GM12891 (cell line): Measurements from ENCODE around the gene NRXN2.

Experiments
- DNase-seq: peaks from one replicate; pipeline ENCODE4 v3.0.0; 2011; ENCODE audit warnings: low spot score; ENCODE audit not compliant: insufficient read length
- FAIRE-seq: peaks from 2 replicates; lab custom pipeline; 2011; peaks lifted over from hg19 to GRCh38; lab: Jason Lieb, UNC
- PAX5 ChIP-seq: IDR thresholded peaks from 2 replicates; pipeline ENCODE4 v1.6.1; 2011; ENCODE audit warnings: low read length, moderate library complexity, mild to moderate bottlenecking; ENCODE audit not compliant: insufficient read depth, severe bottlenecking
- POLR2A ChIP-seq: IDR thresholded peaks from 2 replicates; pipeline ENCODE4 v1.6.1; 2011; ENCODE audit warnings: low read depth, low read length, control low read depth
- POLR2AphosphoS5 ChIP-seq: IDR thresholded peaks from 2 replicates; pipeline ENCODE4 v1.6.1; 2011; ENCODE audit warnings: low read depth, low read length, control low read depth
- POU2F2 ChIP-seq: IDR thresholded peaks from 2 replicates; pipeline ENCODE4 v1.6.1; 2011; ENCODE audit warnings: low read depth, mild to moderate bottlenecking, control low read depth, low read length, moderate library complexity
- SPI1 ChIP-seq: IDR thresholded peaks from 2 replicates; pipeline ENCODE4 v1.6.1; 2011; ENCODE audit warnings: low read depth, low read length, control low read depth
- TAF1 ChIP-seq: IDR thresholded peaks from 2 replicates; pipeline ENCODE4 v1.6.1; 2011; ENCODE audit warnings: low read depth, low read length, control low read depth

The NRXN2 gene

DNA sequence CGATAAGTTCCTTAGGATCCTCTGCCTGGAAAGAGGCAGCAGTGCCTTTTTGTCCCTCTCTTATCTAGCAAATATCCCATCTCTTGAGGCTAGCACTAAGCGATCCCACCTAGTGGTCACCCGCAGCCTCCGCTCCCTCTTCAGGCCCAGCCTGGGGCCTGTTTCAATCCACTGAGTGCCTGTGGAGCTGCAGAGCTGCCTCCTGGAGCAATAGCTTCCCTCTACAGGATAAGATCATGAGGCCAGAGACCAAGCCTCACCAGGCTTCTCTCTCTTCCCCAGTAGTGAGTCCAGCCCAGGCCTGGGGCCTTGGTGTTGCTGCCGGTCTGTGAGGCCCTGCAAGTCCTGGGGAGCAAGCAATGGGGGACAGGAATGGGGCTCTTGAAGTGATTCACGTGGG, 66.1 kb downstream of the NRXN2 start:
- no peak for FAIRE-seq
- DNase-seq = no peak
- TF ChIP-seq POU2F2 = no peak

DNA sequence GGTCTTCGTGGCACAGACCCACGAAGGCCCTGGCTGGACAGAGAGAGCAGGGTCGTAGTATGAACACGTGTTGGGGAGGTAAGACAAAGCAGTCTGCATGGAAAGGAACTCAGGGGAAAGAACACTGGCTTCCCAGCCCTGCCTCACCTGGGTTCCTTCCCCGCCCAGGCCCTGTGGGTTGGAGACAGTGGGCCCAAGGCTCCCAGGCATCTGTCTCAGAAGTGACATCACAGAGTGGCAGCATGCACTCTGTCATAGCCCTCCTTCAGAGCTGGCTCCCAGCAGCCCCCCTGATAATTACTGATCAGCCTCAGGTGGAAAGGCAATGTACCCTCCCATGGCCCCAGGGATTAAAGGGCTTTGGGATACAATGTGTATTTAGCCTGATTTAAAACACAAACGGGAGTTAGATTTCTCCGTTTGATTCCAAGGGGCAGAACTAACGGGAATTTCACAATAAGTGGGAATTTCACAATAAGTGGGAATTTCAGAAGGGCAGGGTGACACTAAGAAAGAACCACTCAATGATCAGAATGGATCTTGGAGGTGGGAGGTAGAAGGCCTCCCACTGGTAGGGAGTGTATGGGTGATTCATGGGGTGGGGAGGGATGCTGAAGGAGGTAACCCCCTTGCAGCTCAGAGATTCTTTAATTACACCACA, 66.9 kb downstream of the NRXN2 start:
- DNase-seq = no peak
- TF ChIP-seq SPI1 (no peak), POLR2A (no peak)
- no peak for FAIRE-seq

- peak; percentile 61 for TF ChIP-seq SPI1
- no peak for TF ChIP-seq POU2F2
- FAIRE-seq (no peak), DNase-seq (no peak)
These were observed 67.9 kb downstream of the NRXN2 start for GRCh38 chr11:64654958-64655541.

DNA sequence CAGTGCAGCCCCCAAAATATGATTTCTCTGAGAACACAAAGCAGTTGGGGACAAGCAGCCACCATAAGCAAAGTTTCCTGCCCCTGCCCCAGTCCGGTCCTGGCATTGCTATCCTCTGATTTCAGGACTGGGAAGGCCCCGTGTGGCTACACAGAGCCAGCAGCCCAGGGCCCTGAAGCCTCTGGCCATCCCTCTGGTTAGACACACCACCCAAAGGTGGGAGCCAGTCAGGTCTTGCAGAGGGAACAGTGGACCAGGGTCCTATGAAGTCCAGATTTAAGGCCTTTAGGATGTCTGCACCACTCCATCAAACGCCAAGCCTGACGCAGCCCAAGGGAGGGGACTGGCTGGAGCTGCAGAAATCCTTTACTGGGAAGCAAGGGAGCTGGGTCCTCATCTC, 68.6 kb downstream of the NRXN2 start:
- TF ChIP-seq POLR2A = no peak
- no peak for TF ChIP-seq POU2F2
- no peak for TF ChIP-seq PAX5
- no peak for TF ChIP-seq TAF1
- TF ChIP-seq SPI1 = no peak
- no peak for TF ChIP-seq POLR2AphosphoS5
- DNase-seq = no peak
- FAIRE-seq = no peak

DNA sequence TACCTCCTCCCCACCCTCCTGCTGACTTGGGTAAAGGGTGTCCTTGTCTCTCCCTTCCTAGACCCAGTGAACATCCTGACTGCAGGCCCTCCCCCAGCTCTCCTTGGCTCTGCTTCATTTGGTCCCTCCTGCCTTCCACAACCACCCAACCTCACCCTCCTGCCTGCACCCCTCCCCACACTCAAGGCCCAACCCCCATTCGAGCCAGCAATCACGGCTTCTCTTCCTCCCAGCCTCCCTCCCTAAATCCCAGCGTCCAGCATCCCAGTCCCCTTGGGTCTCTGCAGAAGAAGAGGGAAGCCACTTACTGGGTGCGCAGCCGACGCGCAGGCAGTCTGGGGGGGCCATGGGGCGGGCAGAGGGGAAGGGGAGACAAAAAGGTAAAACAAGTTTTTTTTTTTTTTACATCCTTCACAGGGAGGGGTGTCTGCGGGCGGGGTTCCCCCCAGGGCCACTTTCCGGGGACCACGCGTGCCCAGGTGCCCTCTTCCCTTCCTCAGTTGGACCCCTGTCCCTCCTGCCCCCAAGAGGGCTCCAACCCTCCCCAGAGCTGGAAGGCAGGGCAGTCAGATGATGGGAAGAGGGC, 69.5 kb downstream of the NRXN2 start:
- DNase-seq (no peak), FAIRE-seq (no peak)
- TF ChIP-seq POLR2A (peak; percentile 45; the same call in 1 of the 2 replicates), TAF1 (no peak), POU2F2 (peak; percentile 44; the same call in 1 of the 2 replicates)

- TF ChIP-seq POLR2AphosphoS5 = no peak
- no peak for TF ChIP-seq POU2F2
- no peak for TF ChIP-seq POLR2A
- no peak for TF ChIP-seq SPI1
- TF ChIP-seq PAX5 = no peak
- no peak for TF ChIP-seq TAF1
- DNase-seq (peak; percentile 84), FAIRE-seq (peak; percentile 71)
These were observed 70.2 kb downstream of the NRXN2 start for GRCh38 chr11:64652586-64653387.

DNA sequence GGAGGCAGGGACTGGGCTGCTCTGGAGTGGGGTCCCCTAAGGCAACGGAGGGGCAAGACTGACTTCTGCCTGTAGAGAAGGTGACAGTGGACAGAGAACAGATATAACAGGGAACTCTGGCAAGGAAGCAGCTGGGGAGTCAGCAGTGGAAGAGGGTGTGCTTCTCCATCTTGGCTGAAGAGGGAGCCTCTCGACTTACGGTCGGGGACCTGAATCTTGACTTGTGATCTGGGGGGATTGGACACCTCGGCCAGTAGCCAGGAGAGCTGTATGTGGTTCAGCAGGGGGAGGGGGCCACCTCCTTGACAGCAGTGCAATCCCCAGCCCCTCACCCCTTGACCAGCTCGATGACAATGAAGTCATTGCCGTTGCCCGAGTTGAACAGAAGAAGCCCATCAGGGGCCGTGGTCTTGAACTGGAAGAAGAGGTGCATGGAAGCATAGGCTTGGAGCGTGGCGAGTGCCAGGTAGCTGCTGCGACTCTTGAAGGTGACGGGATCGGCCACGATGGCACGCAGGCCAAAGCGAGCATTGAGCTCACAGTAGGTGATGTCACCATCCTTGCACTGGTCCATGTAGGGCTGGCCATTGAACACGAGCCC, 72.0 kb downstream of the NRXN2 start:
- TF ChIP-seq TAF1 (no peak), POLR2AphosphoS5 (no peak), SPI1 (no peak), POLR2A (no peak), POU2F2 (no peak), PAX5 (no peak)
- DNase-seq = no peak
- FAIRE-seq = no peak

DNA sequence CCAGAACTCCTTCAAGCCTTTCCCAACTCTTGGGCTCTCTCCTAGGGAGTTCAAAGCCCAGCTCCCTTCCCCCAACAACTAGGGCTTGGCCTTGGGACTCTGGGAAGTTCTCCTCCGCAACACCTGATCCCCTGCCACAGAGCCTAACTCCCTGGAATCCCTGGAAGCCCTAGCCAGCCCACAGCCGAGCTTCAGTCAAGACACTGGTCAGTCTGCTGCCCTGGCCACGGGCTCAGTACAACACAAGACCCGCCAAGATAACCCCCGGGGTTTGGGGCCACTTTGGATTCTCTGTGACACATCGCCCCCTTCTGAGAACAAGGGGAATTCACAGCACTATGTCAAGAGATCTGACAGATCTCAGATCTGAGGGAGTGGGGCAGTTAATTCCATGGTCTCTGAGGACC, 73.7 kb downstream of the NRXN2 start:
- TF ChIP-seq POU2F2 (no peak), POLR2AphosphoS5 (no peak), POLR2A (no peak), PAX5 (no peak), SPI1 (no peak), TAF1 (no peak)
- DNase-seq (no peak), FAIRE-seq (no peak)

GRCh38 chr11:64648551-64648950, 74.4 kb downstream of the NRXN2 start:
- no peak for TF ChIP-seq SPI1
- TF ChIP-seq PAX5 = no peak
- TF ChIP-seq POLR2A = no peak
- TF ChIP-seq POLR2AphosphoS5 = no peak
- no peak for TF ChIP-seq POU2F2
- TF ChIP-seq TAF1 = no peak
- no peak for DNase-seq
- FAIRE-seq = no peak
